HG02759 (cell line): ENCODE measurements around the gene ARL10.
A peak's percentile ranks its signal among the peaks of the same experiment; 100 is the strongest.

Source experiments
- ATAC-seq: cut with Tn5 transposase; IDR thresholded peaks from one replicate; pipeline ENCODE4 v1.9.1; 2021; ENCODE audit warnings: mild to moderate bottlenecking, moderate library complexity; ENCODE audit not compliant: unreplicated experiment

Gene ARL10

DNA sequence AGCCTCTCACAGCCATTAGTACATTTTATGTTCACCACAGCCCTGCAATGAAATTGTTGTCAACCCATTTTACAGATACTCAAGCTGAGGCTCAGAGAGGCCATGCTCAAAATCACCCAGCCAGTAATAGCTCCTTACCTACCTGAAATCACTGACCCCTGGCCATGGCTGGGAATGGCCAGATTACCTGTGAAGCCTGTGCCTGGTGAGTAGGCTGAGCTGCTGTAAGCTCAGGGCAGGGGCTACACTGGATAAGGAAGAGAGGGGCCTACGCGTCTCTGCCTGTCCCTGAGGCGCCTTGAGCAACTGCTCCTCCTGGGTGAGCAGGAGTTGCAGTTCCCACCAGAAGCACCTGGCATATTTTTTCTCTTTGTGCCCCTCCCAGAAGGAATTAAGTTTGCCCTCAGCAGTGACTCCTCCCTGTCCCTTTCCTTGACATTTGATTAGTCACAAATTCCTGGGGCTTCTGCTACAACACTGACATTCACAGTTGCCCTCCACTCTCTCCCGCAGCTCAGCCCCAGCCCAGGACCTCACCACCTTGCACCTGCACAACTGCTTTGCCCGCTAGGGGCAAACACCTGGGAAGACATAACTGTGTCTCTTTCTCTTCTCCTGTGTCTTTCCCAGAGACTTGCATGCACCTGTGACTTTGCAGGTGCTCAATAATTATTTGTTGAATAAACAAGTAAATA, 45.3 kb downstream of the ARL10 start:
- ATAC-seq, result no peak

DNA sequence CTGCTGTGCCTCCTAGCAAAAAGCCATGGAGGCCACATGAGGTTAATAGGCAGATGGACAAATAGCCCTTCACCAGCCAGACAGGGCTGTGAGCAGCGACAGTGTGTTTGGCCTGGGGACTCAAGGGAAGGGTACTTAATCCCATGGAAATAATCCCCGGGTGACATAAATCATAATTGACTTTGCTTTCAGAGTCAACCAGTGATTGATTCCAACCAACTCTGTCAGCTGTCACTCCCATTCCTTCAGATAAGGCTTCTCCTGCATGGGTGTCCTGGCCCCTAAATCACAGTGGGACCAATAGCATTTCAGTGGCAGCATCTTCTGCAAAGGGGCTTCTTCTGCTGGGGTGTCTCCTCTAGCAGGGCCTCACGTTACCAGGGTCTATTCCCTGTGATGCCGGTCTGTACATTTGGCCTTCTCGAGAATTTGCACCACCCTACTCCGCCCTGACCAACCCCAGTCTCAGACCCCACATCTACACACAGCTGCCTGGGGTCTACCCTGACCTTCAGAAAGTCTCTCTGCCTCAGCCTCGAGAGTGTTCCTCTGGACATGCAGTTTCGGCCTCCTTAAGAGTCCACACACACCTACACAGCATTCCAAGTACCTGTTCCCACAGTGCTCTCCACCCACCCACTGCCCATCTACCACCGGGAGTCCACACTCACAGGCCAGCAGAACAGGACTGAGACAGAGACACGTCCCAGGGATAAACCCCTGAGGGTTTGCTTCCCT, 47.4 kb downstream of the ARL10 start:
- no peak for ATAC-seq

DNA sequence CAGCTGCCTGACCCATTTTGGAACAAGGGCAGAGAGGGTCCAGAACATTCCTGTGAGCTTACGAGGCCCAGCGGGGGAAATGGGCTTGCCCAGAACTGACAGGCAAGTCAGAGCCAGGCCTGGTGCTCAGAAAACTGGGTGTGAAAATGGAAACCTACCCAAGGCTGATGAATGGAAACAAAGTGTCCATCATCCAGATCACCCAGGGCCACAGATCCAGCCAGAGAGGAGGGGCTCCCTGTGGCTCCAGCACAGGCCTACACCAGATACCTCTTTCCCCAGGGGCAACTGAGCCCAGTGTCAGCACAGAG, 47.9 kb downstream of the ARL10 start:
- no peak for ATAC-seq

DNA sequence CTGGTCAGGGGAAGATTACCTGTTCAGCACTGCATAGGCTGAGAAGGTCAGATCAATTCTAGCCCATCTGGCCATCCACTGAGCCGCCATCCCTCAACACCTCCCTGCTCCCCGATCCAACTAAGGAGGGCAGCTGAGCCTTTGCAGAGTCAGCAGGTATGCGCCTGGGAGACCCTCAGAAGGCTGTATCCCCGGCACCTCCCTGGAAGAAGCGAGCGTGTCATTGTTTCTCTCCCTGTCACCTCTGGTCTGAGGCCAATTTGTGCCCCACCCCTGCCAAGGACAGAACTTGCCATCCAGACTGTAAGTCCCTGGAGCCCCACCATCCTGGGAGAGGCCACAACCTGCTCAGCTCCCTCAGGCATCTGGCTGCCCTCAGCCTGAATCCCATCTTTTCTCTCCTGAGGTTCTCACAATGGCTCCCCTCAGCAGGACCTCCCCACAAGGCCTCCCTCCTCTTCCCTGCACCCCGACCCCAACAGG, 48.5 kb downstream of the ARL10 start:
- no peak for ATAC-seq

DNA sequence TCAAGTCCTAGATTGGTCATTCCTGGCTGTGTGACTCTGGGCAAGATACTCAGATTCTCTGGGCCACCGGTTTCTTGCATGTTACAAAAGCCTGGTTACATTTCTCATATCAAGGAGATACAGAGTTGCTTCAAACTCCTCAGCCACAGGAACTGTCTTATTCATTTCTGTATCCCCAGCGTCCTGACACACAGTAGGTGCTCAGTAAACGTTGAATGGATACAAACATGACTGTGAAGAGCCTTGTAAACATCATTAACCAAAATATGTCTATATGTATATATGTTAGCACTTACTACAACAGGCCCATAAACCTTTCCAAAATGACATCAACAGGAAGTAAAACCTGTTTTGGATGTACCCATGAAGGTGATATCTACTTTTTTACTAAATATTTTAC, 49.4 kb downstream of the ARL10 start:
- ATAC-seq, result no peak

DNA sequence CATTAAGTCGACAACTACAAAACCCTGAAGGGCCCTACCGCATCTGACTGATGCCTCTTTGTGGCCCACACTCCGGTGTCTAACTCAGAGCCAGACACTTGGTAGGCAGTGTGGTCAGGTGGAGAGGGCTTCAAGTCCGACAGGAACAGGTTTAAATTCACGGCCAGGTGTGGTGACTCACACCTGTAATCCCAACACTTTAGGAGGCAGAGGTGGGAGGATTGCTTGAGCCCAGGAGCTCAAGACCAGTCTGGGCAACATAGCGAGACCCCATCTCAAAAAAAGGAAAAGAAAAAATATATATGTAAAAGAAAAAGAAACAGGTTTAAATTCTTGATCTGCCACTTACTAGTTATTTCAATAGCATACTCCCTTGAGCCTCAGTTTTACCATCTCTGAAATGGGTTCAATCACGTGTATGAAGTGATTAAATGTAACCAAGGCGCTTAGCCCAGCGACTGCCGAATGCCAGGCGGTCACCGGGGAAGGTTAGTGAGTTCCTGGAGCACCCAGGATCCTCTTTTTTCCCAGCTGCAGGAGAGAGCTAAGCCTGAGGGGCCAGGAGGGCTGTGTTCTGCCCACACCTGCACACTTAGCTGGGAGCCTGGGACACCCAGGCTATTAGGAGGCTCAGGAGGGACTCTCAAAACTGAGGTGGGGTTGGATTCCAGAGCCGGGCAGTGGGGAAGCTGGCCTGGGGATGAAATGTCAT, 50.1 kb downstream of the ARL10 start:
- ATAC-seq, result no peak

DNA sequence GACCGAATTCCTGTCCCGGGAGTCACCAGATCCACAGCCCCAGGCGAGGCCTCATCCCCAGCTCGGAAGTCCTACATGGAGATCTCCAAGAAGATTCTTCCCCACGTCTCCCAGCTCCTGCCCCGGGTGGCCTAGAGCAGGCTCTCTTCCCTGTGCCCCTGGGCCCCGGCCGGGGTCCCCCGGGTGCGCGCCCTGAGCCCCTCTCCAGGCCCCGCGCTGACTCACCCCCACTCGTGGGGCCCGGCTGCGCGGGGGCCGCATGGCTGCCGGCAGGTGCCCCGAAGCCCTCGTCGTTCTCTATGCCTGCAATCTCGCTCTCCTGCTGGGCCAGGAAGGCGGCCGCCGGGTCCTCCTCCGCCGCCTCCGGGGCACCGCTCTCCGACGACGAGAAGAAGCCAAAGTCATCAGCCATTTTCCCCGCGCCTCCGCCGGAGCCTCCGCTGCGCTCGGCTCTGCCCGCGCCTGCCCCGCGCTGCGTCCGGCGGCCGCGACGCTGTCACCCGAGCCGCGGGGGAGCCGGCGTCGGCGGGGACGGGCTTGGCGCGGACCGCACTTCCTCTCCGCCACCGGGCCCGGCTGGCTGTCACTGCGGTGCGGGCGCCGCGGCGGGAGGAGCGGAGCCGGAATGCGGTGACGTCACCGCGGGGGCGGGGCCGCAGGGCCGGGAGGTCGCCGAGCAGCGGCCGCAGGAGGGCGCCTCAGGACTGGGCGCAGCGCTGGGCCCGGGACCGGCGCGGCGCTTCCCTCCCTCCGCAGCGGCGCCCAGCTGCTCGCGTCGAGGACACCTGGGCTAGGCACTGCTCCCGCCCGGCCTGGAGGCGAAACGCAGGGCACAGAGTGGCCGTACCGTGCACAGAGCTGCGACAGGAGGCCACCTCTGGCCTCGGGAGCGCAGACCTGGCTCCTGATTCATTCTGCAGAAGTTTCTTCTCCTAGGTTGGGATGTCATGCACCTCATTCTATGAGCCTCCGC, 51.0 kb downstream of the ARL10 start, which contains the start of gene CLTB:
TSS of gene CLTB (minus strand) at position 588 of the 973 bp plus-strand sequence. CDS start at position 412, 176 bp downstream.
- peak; percentile 95 for ATAC-seq

DNA sequence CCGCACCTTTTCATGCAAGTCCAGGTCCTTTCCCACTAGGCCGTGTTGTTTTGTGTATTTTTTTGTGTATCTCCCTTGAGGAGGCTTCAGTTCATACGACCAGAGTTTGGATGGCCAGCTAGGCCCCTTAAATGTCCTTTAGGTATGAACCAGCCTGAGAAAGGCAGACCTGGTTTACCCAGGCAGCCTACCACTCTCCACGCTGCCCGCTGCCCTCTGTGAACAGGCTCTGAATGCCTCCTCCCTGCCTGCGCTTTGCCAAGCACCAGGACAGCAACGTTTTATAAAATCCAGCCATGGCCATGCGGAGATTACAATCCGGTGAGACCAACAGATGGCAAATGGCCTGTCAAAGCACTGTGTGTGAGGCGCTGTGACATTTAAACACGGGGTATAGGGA, 51.7 kb downstream of the ARL10 start:
- no peak for ATAC-seq

DNA sequence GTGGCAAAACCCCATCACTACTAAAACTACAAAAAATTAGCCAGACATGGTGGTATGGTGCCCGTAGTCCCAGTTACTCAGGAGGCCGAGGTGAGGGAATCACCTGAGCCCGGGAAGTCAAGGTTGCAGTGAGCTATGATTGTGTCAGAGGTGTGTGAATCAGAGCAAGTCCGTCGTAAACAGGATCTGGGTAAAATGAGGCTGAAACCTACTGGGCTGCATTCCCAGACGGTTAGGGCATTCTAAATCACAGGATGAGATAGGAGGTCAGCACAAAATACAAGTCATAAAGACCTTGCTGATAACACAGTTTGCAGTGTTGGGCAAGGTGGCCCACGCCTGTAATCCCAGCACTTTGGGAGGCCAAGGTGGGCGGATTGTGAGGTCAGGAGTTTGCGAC, 53.0 kb downstream of the ARL10 start:
- no peak for ATAC-seq

DNA sequence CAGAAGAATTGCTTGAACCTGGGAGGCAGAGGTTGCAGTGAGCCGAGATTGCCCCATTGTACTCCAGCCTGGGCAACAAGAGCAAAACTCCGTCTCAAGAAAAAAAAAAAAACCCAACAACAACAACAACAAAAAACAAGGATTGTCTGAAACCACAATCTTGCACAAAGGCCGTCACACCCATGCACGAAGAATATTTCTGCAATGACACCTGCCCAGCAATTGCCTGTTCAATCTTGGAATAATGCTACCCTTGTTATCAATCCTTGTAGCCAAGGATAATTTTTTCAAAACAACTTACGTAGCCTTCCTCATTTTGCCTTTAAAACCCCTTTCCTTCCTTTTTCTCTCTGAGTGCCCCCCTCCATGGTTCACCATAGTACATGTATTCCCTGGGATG, 54.8 kb downstream of the ARL10 start:
- no peak for ATAC-seq

DNA sequence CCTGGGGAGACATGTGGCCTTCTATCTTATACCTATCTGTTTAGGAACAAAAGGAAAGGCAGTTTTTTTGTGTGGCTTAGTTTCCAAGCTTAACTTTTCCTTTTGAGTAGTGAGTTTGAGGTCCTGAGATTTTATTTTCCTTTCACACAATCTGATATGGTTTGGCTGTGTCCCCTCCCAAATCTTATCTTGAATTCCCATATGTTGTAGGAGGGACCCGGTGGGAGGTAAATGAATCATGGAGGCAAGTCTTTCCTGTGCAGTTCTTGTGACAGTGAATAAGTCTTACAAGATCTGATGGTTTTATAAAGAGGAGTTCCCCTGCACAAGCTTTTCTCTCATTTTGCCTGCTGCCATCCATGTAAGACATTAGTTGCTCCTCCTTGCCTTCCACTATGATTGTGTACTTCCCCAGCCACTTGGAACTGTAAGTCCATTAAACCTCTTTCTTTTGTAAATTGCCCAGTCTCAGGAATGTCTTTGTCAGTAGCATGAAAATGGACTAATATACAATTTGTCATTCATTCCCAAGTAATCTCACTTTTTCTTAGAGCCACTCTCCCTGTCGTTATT, 55.8 kb downstream of the ARL10 start:
- no peak for ATAC-seq

DNA sequence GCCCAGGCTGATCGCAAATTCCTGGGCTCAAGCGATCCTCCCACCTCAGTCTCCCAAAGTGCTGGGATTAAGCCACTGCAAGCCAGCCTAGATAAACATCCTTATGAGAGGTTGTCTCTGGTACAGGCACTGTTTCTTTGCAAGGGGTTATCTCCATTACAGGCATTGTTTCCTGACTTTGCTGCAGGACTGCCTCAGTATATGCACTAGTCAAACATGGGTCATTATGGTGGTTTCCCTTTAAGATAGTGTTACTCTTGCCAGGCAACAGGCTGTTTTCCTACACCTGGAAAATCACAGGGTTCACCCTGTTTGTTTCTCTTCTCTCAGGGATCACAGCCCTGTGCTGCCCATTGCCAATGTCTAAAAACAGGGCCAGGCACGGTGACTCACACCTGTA, 58.9 kb downstream of the ARL10 start:
- ATAC-seq, result no peak

DNA sequence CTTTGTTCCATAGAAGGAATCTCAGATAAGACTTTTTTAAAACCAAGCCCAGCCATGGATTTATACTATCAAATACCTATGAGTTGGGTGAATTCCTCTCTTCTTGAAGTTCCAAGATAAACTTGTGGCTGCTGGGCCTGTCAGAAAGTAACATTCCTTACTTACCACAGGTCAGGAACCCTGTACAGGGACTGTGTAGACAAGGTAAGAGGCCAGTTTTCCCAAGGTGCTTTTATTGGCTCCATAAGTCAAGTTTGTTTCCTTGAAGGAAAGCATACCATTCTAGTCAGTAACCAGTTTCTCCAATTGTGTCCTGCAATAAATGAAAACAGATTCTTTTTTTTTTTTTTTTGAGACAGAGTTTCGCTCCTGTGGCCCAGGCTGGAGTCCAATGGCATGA, 59.9 kb downstream of the ARL10 start:
- ATAC-seq, result no peak

DNA sequence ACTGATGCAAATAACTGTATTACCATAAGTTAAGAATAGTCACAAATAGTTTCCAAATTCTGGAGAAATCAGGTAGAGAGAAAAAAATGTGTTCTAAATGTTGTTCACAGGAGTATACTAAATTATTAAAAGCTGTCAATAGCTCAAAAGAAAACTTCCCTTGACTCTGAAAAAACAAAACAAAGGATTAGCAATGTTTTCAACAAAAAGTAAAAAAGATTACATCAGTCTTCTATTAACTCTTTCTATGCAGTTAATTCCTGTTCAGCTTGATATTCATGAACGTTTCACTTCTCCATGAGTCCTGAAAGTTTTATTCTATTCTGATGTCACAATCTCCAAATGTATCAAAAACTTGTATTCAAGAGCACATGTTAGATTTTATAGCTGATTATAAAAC, 60.5 kb downstream of the ARL10 start:
- ATAC-seq, result no peak

DNA sequence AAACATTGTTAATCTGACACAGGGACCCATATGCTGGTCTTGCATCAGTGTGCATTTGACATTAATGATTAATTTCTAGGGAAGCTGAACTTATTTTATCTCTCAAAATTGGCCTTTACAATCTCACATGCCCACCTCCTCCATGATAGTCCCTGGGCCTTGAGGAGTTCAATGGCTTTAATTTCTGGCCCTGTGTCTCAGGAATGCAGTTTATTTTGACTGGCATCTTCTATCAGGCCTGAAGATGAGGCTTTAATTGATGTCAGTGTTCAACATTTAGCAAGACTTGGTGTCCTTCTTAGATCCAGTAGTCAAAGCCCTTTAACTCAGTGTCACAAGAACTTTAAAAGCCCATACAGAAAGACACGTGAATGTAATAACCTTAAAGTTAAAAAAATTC, 61.6 kb downstream of the ARL10 start:
- no peak for ATAC-seq

DNA sequence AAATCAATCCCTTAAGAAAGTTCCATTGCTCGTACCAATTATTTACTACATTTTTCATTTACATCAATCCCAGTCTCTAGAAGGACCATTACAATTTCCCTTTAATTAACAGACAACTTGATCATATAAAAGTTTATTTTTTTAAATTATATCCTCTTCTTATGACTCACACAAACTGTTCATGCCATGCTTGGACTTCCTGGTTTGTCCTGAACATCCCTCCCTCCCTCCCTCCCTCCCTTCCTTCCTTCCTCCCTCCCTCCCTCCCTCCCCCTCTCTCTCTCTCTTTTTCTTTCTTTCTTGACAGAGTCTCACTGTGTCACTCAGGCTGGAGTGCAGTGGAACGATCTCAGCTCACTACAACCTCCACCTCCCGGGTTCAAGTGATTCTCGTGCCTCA, 62.7 kb downstream of the ARL10 start:
- no peak for ATAC-seq

DNA sequence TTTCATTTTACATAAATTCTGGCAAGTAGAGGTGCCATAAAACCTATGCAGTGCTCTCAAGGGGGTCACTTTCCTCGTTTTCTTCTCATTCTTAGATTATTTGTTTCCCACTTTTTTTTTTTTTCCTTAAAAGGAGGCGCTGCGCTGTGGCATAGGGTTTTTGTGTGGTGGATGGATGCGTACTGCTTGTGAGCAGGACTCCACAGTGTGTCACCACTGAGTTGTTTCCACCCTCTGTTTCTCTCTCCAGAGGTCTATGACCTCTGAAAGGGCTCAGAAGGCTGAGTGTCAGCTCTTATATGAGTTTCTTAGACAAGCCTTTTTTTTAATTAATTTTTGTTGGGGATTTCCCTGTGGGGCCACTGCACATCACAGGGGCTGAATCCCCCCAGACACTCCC, 64.7 kb downstream of the ARL10 start:
- no peak for ATAC-seq
